ENCODE data around the gene PARN. TPM values are rescaled to one million over a fixed set of nuclear protein-coding genes. Genes with fewer than 3 reads are reported as not detected.

PARN gene
- total and polyA plus RNA-seq, 2 of the 8 experiments (the other 6 are each of a cell fraction or from before 2014, with no cell fraction given) = 24.5 to 44.6 TPM

DNA sequence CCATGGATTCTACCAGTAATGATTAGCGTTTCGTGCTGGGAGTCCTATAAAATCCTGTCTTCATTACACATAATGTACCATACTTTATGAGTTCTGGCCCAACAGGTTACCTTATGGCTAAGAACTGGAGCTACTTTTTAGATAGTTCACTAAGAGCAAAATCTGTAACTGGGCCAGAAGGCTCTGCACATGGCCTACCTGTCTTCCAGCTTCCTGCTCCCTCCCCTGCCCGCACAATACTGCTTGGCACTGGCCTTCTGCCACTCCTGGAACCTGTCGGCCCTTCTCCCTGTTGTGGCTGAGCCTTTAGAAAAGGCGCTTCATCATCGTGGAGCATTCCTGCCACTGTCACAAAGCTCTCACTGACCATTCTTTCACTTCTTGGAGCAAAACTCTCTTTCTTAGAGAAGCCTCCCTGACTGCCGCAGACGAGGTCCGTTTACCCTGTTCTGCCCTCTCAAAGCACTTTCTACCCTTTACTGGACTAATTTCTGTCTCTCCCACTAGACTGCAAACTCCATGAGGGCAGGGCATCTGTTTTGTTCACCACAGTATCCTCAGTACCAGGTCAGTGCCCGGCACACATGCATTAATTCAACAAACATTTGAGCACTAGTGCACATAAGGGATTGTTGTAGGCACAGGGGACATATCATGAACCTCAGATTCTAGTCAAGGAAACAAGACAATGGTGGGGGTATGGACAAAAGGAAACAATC lies 116.5 kb downstream of the PARN start:
- no peak overlapping the region for H2BK15ac ChIP-seq (ENCODE audit: low read length)
- CTCF ChIA-PET (ENCODE audit: partially characterized antibody) = interaction anchor here (1.1 to 2.6 kb wide), 6 partner anchors 11 to 224 kb away, joined by 3 to 6 read pairs (median 4); no protein-coding TSS in a partner anchor
- no peak overlapping the region for H3K9ac ChIP-seq (replicated peaks in 1 of 4; ENCODE audit: extremely low read depth in 1 of 4, low read depth in 3 of 4, low read length in 3 of 4)
- no peak overlapping the region for H3K14ac ChIP-seq (ENCODE audit: insufficient read length)
- no peak overlapping the region for H3K56ac ChIP-seq (replicated peaks; ENCODE audit: insufficient read length, low read depth, low read length)
- no peaks in the 10 kb centered on the region for H3K27me3 ChIP-seq (replicated peaks in 1 of 4; ENCODE audit: control insufficient read depth in 3 of 4, extremely low read depth in 1 of 4, insufficient read depth in 3 of 4, low read length in 3 of 4)
- no peak overlapping the region for H4K8ac ChIP-seq (ENCODE audit: extremely low read depth, insufficient read depth, low read length)
- peaks cover 0 to 4% of the 10 kb centered on the region in 2 experiments; a peak in 2 of 4 replicates for H3K79me2 ChIP-seq (ENCODE audit: control insufficient read depth in 1 of 2, insufficient read depth in 2 of 2, low read length in 2 of 2)
- no peak overlapping the region for H3K4me3 ChIP-seq (ENCODE audit: extremely low read depth in 1 of 4, insufficient read depth in 2 of 4, low read depth in 3 of 4, low read length in 4 of 4)
- H2BK20ac ChIP-seq (ENCODE audit: low read length) = peak overlapping the region; percentile 7; the same call in 1 of the 2 replicates
- no peak overlapping the region for H2BK5ac ChIP-seq (ENCODE audit: low read depth, low read length)
- peak overlapping the region; percentile 65; the same call in 1 of the 2 replicates for H2AK5ac ChIP-seq (ENCODE audit: low read depth, low read length)
- H2AFZ ChIP-seq (ENCODE audit: low read length) = no peak overlapping the region
- no peak overlapping the region for H2BK120ac ChIP-seq (replicated peaks; ENCODE audit: low read depth, low read length)
- no peak overlapping the region for H3K23ac ChIP-seq (ENCODE audit: insufficient read length)
- POLR2A ChIA-PET (ENCODE audit: partially characterized antibody) = no interaction called here
- no peak overlapping the region for H4K91ac ChIP-seq (replicated peaks; ENCODE audit: insufficient read length, low read length)
- H3K79me1 ChIP-seq (ENCODE audit: low read depth, low read length) = peaks cover 4% of the 10 kb centered on the region
- no peak overlapping the region for H2BK12ac ChIP-seq (ENCODE audit: low read depth, low read length)
- H3K18ac ChIP-seq (ENCODE audit: extremely low read depth, low read length) = no peak overlapping the region
- H4K20me1 ChIP-seq (replicated peaks in 1 of 2; ENCODE audit: control insufficient read depth in 1 of 2, insufficient read depth in 2 of 2, low read length in 2 of 2) = no peaks in the 10 kb centered on the region
- H3K4me2 ChIP-seq (ENCODE audit: insufficient read depth in 1 of 2, low read depth in 2 of 2, low read length in 2 of 2) = no peak overlapping the region
- 94% methylated on average over 10 of the region's 10 CpGs; no CpG with 5 or more reads in 1 of the 2 experiments for WGBS, 2 experiments (ENCODE audit: extremely low coverage in 1 of 2, insufficient coverage in 1 of 2, insufficient read length in 1 of 2, insufficient replicate concordance in 2 of 2, low coverage in 1 of 2, low lambda C conversion rate in 2 of 2, missing lambda C conversion rate in 1 of 2)
- no peak overlapping the region; the same call in 1 of the 2 replicates for H3K27ac ChIP-seq (ENCODE audit: low read depth, low read length)
- no peaks in the 10 kb centered on the region for H3K9me3 ChIP-seq (ENCODE audit: insufficient read depth in 2 of 2, low read depth in 1 of 2, low read length in 1 of 2)
- FAIRE-seq (no peak), DNase-seq (ENCODE audit: low read depth in 1 of 2, low spot score in 2 of 2) (no peak)
- H3K4me1 ChIP-seq (replicated peaks in 1 of 4; ENCODE audit: control insufficient read depth in 3 of 4, insufficient read depth in 4 of 4, low read length in 3 of 4) = peaks cover 0 to 8% (median 6%) of the 10 kb centered on the region in 4 experiments; a peak in 5 of 7 replicates
- H3K23me2 ChIP-seq (ENCODE audit: low read depth, low read length) = no peaks in the 10 kb centered on the region
- no peaks in the 10 kb centered on the region for H3K36me3 ChIP-seq (ENCODE audit: control insufficient read depth in 2 of 4, insufficient read depth in 4 of 4, low read length in 3 of 4)
- no peak overlapping the region for H4K5ac ChIP-seq (ENCODE audit: insufficient read length, low read depth, low read length)
- H3K4ac ChIP-seq (replicated peaks; ENCODE audit: insufficient read length, low read depth, low read length) = no peak overlapping the region
- no peak for TF ChIP-seq TBP (IDR thresholded peaks at IDR 0.05; ENCODE audit: low read depth, low read length)
- TF ChIP-seq, protein P1, sequence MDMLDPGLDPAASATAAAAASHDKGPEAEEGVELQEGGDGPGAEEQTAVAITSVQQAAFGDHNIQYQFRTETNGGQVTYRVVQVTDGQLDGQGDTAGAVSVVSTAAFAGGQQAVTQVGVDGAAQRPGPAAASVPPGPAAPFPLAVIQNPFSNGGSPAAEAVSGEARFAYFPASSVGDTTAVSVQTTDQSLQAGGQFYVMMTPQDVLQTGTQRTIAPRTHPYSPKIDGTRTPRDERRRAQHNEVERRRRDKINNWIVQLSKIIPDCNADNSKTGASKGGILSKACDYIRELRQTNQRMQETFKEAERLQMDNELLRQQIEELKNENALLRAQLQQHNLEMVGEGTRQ (IDR thresholded peaks at IDR 0.05; ENCODE audit: low read length) = no peak
